SK-N-SH (cell line): ENCODE data around the gene MYBPH. TPM values are rescaled to one million over a fixed set of nuclear protein-coding genes. Genes with fewer than 3 reads are reported as not detected.

Experiments used
- CTCF ChIA-PET: fragments of 300-600, 350-600 bp; formaldehyde crosslinking; extraction: SDS; loops from one replicate; lab custom pipeline; 2021; lab: Yijun Ruan, JAX
- POLR2A ChIA-PET: fragments of 350-600 bp; sonication (Branson Sonifier 250); formaldehyde crosslinking; extraction: SDS; loops from one replicate; lab custom pipeline; 2020; ENCODE audit warnings: antibody characterized with exemption, inconsistent platforms; lab: Yijun Ruan, JAX
- DNase-seq: peaks from one replicate; pipeline ENCODE4 v3.0.0; 2012
- H2AFZ ChIP-seq: fragments of 200-600 bp; sonication (generic); 2 replicates; pipeline ENCODE4 v1.8.1; 2016; ENCODE audit warnings: antibody characterized with exemption, mild to moderate bottlenecking, low read depth
- H3F3A ChIP-seq: fragments of 200-600 bp; sonication (generic); replicated peaks from 2 replicates; pipeline ENCODE3; 2016; ENCODE audit warnings: antibody characterized with exemption, mild to moderate bottlenecking; ENCODE audit not compliant: insufficient read depth
- H3K27ac ChIP-seq, 2 experiments: fragments of 200-500 bp in 1 of 2; fragments of 200-600 bp in 1 of 2; sonication (Bioruptor generic) in 1 of 2; sonication (generic), shearing (Covaris generic) in 1 of 2; 2 replicates each; pipeline versions ENCODE4 v1.5.1 to v1.6.1; 2014 to 2016; ENCODE audit warnings: low read depth in 2 of 2, inconsistent platforms in 1 of 2, low read length in 1 of 2, mild to moderate bottlenecking in 1 of 2, mixed read lengths in 1 of 2
- H3K27me3 ChIP-seq: fragments of 200-600 bp; sonication (generic), shearing (Covaris generic); 2 replicates; pipeline ENCODE4 v1.6.1; 2016; ENCODE audit warnings: mixed run types; ENCODE audit not compliant: insufficient read depth
- H3K36me3 ChIP-seq, 2 experiments: fragments of 200-500 bp in 1 of 2; fragments of 200-600 bp in 1 of 2; sonication (Bioruptor generic) in 1 of 2; sonication (generic) in 1 of 2; replicated peaks in 1 of 2; 2 replicates each; pipeline versions ENCODE3 to v1.5.1; 2014 to 2016; ENCODE audit warnings: low read length in 1 of 2, mild to moderate bottlenecking in 1 of 2; ENCODE audit not compliant: insufficient read depth in 2 of 2, control insufficient read depth in 1 of 2
- H3K4me1 ChIP-seq, 2 experiments: fragments of 200-500 bp in 1 of 2; fragments of 200-600 bp in 1 of 2; sonication (Bioruptor generic) in 1 of 2; sonication (generic), shearing (Covaris generic) in 1 of 2; 2 replicates each; pipeline versions ENCODE4 v1.5.1 to v1.6.1; 2014 to 2016; ENCODE audit warnings: low read depth in 1 of 2, low read length in 1 of 2, mixed run types in 1 of 2; ENCODE audit not compliant: insufficient read depth in 2 of 2, control insufficient read depth in 1 of 2
- H3K4me2 ChIP-seq: fragments of 200-600 bp; sonication (generic), shearing (Covaris generic); 2 replicates; pipeline ENCODE4 v1.6.1; 2017; ENCODE audit warnings: mixed run types
- H3K4me3 ChIP-seq, 2 experiments: fragments of 200-500 bp in 1 of 2; fragments of 200-600 bp in 1 of 2; sonication (Bioruptor generic) in 1 of 2; sonication (generic), shearing (Covaris generic) in 1 of 2; 2 replicates each; pipeline versions ENCODE4 v1.5.1 to v1.8.1; 2014 to 2016; ENCODE audit warnings: low read depth in 2 of 2, inconsistent platforms in 1 of 2, low read length in 1 of 2, mild to moderate bottlenecking in 1 of 2, mixed read lengths in 1 of 2, moderate library complexity in 1 of 2
- H3K79me2 ChIP-seq: fragments of 200-600 bp; sonication (generic); 2 replicates; pipeline ENCODE4 v1.8.1; 2017; ENCODE audit warnings: mild to moderate bottlenecking; ENCODE audit not compliant: insufficient read depth
- H3K9ac ChIP-seq: fragments of 200-600 bp; sonication (generic); 2 replicates; pipeline ENCODE4 v1.6.1; 2017; ENCODE audit warnings: mixed run types
- H3K9me2 ChIP-seq: fragments of 200-600 bp; sonication (generic); 2 replicates; pipeline ENCODE4 v1.6.1; 2017; ENCODE audit warnings: mixed run types
- H3K9me3 ChIP-seq: fragments of 200-600 bp; sonication (generic); 2 replicates; pipeline ENCODE4 v1.6.1; 2017; ENCODE audit warnings: mixed run types, mild to moderate bottlenecking, moderate library complexity
- H4K20me1 ChIP-seq: fragments of 200-600 bp; sonication (generic); 2 replicates; pipeline ENCODE4 v1.6.1; 2017; ENCODE audit warnings: mild to moderate bottlenecking, mixed run types; ENCODE audit not compliant: insufficient read depth
- CHD2 ChIP-seq: fragments of 150-350 bp; IDR thresholded peaks from 2 replicates; pipeline ENCODE4 v1.6.1; 2018; ENCODE audit warnings: low read length; ENCODE audit not compliant: partially characterized antibody
- EZH2phosphoT487 ChIP-seq: fragments of 200-600 bp; sonication (generic); IDR thresholded peaks from 2 replicates; pipeline ENCODE4 v1.6.1; 2017; ENCODE audit warnings: low read depth, mixed run types, mild to moderate bottlenecking, antibody characterized with exemption, moderate library complexity, borderline replicate concordance
- FOXM1 ChIP-seq: IDR thresholded peaks from 2 replicates; pipeline ENCODE4 v1.4.0; 2012; ENCODE audit warnings: low read depth, mild to moderate bottlenecking
- WGBS: methylation state at CpG from one replicate; pipeline ENCODE4 v1.1.6; 2017; ENCODE audit warnings: low lambda C conversion rate; 5-methylcytosine and 5-hydroxymethylcytosine counted together
- polyA plus RNA-seq, 3 experiments: library from polyadenylated mRNA; depleted of rRNA; stranded (reverse); fragments of >200 nt; gene quantifications; 2 replicates each; pipeline ENCODE4 v1.2.3, GENCODE V29; 2012
- TF ChIP-seq, protein P1 (sequence below): fragments of 200-600 bp; sonication (generic); IDR thresholded peaks from 2 replicates; pipeline ENCODE4 v1.6.1; 2017; ENCODE audit warnings: antibody characterized with exemption, mild to moderate bottlenecking, moderate library complexity
- TF ChIP-seq, protein P2 (sequence below): IDR thresholded peaks from 2 replicates; pipeline ENCODE4 v1.4.0; 2012; ENCODE audit warnings: low read depth, borderline replicate concordance
- TF ChIP-seq, protein P3 (sequence below): IDR thresholded peaks from 2 replicates; pipeline ENCODE4 v1.4.0; 2012; ENCODE audit warnings: low read depth
- TF ChIP-seq, protein P4 (sequence below): fragments of 150-350 bp; IDR thresholded peaks from 2 replicates; pipeline ENCODE4 v1.6.1; 2016; ENCODE audit warnings: mild to moderate bottlenecking, low read depth, low read length

Gene MYBPH
- polyA plus RNA-seq, 1 of the 3 experiments (the other 2 are of a cell fraction): 0.12 TPM

DNA sequence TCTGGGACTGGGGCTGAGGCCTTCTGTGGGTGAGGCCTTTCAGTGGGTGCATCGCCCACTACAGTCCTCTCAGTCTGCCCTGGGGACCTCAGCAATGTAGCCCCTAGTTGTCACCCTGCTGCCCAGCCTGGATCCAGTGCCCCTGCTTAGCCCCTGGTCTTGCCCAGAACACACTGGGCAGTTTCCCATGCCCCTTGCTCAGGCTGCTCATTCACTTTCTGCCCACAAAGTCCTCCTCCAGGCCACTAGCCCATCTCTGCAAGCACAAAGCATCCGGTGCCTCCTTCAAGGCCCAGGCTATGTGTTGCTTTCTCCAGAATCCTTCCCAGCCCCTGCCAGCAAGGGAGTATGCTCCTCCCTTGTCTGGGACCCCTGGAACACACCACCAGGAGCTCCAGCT, 53.5 kb downstream of the MYBPH start:
- no peak for TF ChIP-seq CHD2
- TF ChIP-seq, protein P1, sequence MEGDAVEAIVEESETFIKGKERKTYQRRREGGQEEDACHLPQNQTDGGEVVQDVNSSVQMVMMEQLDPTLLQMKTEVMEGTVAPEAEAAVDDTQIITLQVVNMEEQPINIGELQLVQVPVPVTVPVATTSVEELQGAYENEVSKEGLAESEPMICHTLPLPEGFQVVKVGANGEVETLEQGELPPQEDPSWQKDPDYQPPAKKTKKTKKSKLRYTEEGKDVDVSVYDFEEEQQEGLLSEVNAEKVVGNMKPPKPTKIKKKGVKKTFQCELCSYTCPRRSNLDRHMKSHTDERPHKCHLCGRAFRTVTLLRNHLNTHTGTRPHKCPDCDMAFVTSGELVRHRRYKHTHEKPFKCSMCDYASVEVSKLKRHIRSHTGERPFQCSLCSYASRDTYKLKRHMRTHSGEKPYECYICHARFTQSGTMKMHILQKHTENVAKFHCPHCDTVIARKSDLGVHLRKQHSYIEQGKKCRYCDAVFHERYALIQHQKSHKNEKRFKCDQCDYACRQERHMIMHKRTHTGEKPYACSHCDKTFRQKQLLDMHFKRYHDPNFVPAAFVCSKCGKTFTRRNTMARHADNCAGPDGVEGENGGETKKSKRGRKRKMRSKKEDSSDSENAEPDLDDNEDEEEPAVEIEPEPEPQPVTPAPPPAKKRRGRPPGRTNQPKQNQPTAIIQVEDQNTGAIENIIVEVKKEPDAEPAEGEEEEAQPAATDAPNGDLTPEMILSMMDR: no peak
- no peak for TF ChIP-seq FOXM1
- TF ChIP-seq, protein P2, sequence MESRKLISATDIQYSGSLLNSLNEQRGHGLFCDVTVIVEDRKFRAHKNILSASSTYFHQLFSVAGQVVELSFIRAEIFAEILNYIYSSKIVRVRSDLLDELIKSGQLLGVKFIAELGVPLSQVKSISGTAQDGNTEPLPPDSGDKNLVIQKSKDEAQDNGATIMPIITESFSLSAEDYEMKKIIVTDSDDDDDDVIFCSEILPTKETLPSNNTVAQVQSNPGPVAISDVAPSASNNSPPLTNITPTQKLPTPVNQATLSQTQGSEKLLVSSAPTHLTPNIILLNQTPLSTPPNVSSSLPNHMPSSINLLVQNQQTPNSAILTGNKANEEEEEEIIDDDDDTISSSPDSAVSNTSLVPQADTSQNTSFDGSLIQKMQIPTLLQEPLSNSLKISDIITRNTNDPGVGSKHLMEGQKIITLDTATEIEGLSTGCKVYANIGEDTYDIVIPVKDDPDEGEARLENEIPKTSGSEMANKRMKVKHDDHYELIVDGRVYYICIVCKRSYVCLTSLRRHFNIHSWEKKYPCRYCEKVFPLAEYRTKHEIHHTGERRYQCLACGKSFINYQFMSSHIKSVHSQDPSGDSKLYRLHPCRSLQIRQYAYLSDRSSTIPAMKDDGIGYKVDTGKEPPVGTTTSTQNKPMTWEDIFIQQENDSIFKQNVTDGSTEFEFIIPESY: no peak
- TF ChIP-seq, protein P3, sequence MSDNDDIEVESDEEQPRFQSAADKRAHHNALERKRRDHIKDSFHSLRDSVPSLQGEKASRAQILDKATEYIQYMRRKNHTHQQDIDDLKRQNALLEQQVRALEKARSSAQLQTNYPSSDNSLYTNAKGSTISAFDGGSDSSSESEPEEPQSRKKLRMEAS: no peak
- no peak for TF ChIP-seq EZH2phosphoT487
- TF ChIP-seq, all 33 proteins: peak for 0

DNA sequence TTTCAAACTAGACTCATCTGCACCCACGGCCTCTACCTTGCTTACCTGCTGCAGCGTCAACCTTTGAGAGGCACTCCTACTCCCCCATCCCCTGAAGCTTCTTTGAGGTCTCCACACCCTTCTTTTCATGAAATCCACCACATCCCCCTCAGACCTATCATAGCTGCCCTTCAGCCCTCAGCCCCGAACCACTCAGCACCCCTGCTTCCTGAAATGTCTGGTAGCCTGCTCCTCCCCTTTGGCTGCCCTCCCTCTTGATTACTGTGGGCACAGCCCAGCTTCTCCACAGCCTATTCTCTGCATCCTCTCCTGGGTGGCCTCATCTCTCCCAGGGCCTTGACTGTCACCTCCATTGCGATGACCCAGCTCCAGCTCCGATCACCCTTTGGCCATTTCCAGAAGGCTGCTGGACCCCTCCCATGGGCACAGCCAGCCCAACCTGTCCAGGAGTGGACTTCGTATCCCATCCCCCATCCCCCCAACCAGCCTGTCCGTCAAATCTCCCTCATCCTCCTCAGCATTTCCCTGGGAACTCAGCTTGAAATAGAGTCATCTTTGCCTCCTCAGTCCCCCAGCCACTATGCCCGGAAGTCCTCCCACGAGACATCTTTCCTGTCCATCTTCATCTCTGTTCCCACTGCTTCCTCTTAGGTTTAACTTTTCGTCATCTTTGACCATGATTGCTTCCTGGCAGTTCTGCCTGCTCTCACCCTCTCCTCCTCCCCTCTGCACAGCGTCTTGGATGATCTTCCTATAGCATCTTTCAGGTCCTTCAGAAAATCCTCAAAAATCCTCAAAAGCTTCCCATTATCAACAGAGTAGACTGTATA, 54.2 kb downstream of the MYBPH start:
- POLR2A ChIA-PET: interaction anchor here (0.7 kb wide), 1 partner anchor 154 kb away, joined by 3 read pairs; no protein-coding TSS in a partner anchor
- Histone ChIP-seq H3K79me2 (no peaks in the 10 kb centered on the region), H3K4me1 (peaks cover 11 to 13% of the 10 kb centered on the region in 2 experiments), H3K27me3 (peaks cover 4% of the 10 kb centered on the region; the same call in 1 of the 2 replicates), H3K27ac (no peak overlapping the region), H2AFZ (no peak overlapping the region), H4K20me1 (no peaks in the 10 kb centered on the region), H3K9me3 (no peaks in the 10 kb centered on the region), H3K9me2 (no peaks in the 10 kb centered on the region), H3K4me3 (no peak overlapping the region), H3K9ac (no peak overlapping the region), H3K36me3 (no peaks in the 10 kb centered on the region), H3K4me2 (no peak overlapping the region), H3F3A (no peaks in the 10 kb centered on the region)
- WGBS: 76% methylated on average over 11 of the region's 11 CpGs
- no peak for DNase-seq
- CTCF ChIA-PET: interaction anchor here (0.7 to 26.1 kb wide), 8 partner anchors 11 to 148 kb away, joined by 3 to 602 read pairs (median 30); no protein-coding TSS in a partner anchor
- TF ChIP-seq, protein P4, sequence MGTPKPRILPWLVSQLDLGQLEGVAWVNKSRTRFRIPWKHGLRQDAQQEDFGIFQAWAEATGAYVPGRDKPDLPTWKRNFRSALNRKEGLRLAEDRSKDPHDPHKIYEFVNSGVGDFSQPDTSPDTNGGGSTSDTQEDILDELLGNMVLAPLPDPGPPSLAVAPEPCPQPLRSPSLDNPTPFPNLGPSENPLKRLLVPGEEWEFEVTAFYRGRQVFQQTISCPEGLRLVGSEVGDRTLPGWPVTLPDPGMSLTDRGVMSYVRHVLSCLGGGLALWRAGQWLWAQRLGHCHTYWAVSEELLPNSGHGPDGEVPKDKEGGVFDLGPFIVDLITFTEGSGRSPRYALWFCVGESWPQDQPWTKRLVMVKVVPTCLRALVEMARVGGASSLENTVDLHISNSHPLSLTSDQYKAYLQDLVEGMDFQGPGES: no peak

More for the DNA sequence above, 53.5 kb downstream of the MYBPH start:
- H2AFZ ChIP-seq: no peak overlapping the region
- H3K27ac ChIP-seq: no peak overlapping the region
- H3K4me1 ChIP-seq: peaks cover 14 to 21% of the 10 kb centered on the region in 2 experiments
- H3K36me3 ChIP-seq: no peaks in the 10 kb centered on the region
- no peaks in the 10 kb centered on the region for H3K9me3 ChIP-seq
- H3F3A ChIP-seq: peaks cover 4% of the 10 kb centered on the region
- H4K20me1 ChIP-seq: no peaks in the 10 kb centered on the region
- H3K27me3 ChIP-seq: peaks cover 4% of the 10 kb centered on the region; the same call in 1 of the 2 replicates
- no peak overlapping the region for H3K4me2 ChIP-seq
- no peak overlapping the region for H3K9ac ChIP-seq
- POLR2A ChIA-PET: no interaction called here
- WGBS: 88% methylated on average over 1 of the region's 2 CpGs
- CTCF ChIA-PET: interaction anchor here (2.0 to 26.1 kb wide), 5 partner anchors 50 to 147 kb away, joined by 12 to 602 read pairs (median 80); no protein-coding TSS in a partner anchor
- DNase-seq: no peak
- no peaks in the 10 kb centered on the region for H3K79me2 ChIP-seq
- no peaks in the 10 kb centered on the region for H3K9me2 ChIP-seq
- H3K4me3 ChIP-seq: no peak overlapping the region
